ENCODE results near the gene CDC14B. TPM values are rescaled to one million over a fixed set of nuclear protein-coding genes. Genes with fewer than 3 reads are reported as not detected.

Gene CDC14B
- total and polyA plus RNA-seq, 2 donors (not counting 1 experiment from before 2014, with no cell fraction given): 2.8 to 8.5 TPM

DNA sequence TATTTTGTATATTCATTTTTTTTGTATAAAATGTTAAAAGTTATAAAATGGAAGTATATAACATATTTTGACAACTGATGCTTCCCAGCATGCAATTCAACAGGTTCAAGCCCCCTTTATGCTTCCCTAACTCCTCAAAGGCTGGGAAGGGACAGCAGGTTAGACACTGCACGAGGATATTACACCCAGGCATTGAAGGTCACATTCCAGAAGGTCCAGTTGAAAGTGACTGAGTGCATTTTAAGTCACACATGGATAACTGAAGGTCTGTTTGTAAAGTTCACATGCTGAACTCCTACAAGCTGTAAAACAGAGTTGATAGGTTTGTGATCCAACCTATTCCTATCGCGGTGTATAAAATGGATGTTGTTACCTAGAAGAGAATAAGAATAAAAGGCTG lies 21.9 kb upstream of the CDC14B start:
- intact Hi-C loops (cut with micrococcal nuclease): no loop called here
- no peaks in the 10 kb centered on the region for H3K27me3 ChIP-seq (replicated peaks in 1 of 4; ENCODE audit: control extremely low read depth in 1 of 4, control insufficient read depth in 3 of 4, insufficient read depth in 4 of 4, low read length in 3 of 4)

DNA sequence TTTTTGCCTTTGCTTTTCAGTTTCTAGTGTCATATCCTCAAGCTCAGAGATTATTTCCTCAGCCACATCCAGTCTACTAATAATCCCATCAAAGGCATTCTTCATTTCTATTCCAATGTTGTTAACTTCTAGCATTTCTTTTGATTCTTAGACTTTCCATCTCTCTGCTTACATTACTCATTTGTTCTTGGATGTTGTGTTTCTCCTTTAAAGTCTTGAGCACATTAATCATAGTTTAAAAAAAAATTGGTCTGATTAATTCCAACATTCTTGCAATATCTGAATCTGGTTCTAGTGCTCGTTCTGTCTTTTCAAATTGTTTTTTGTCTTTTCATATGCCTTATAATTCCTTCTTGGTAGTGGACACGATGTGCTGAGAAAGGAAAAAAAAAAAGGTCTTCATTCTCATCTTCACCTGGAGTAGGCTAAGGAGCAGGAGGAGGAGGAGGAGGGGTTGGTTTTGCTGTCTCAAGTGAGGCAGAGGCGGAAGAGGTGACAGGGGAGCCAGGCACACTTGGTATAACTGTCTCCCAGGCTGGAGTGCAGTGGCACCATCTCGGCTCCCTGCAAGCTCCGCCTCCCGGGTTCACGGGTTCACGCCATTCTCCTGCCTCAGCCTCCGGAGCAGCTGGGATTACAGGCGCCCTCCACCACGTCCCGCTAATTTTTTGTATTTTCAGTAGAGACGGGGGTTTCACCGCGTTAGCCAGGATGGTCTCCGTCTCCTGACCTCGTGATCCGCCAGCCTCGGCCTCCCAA lies 19.1 kb upstream of the CDC14B start:
- Histone ChIP-seq H3K36me3 (replicated peaks in 1 of 2; ENCODE audit: control extremely low read depth in 1 of 2, control insufficient read depth in 1 of 2, extremely low read depth in 1 of 2, insufficient read depth in 2 of 2, low read length in 1 of 2) (peaks cover 0 to 9% of the 10 kb centered on the region in 2 experiments), H2AFZ (ENCODE audit: insufficient read depth, low read depth, low read length, poor library complexity, severe bottlenecking) (no peak overlapping the region), H3K9me3 (ENCODE audit: control extremely low read depth in 1 of 3, control insufficient read depth in 2 of 3, insufficient read depth in 1 of 3, low read length in 2 of 3) (no peaks in the 10 kb centered on the region), H3K27ac (ENCODE audit: low read length in 2 of 2) (no peak overlapping the region), H3K4me1 (ENCODE audit: control insufficient read depth in 2 of 2, insufficient read depth in 2 of 2, low read length in 2 of 2) (no peaks in the 10 kb centered on the region), H3K4me3 (ENCODE audit: control extremely low read depth in 1 of 5, extremely low read depth in 1 of 5, insufficient read depth in 1 of 5, low read depth in 2 of 5, low read length in 4 of 5) (no peak overlapping the region), H3K27me3 (replicated peaks in 1 of 4; ENCODE audit: control extremely low read depth in 1 of 4, control insufficient read depth in 3 of 4, insufficient read depth in 4 of 4, low read length in 3 of 4) (no peaks in the 10 kb centered on the region), H3K9ac (ENCODE audit: low read length) (no peak overlapping the region), H3K79me2 (ENCODE audit: control insufficient read depth, insufficient read depth, low read length) (no peaks in the 10 kb centered on the region), H3K4me2 (replicated peaks; ENCODE audit: low read depth, low read length, poor library complexity, severe bottlenecking) (no peak overlapping the region), H4K20me1 (ENCODE audit: control insufficient read depth, insufficient read depth, low read length, poor library complexity, severe bottlenecking) (no peaks in the 10 kb centered on the region)
- DNase-seq: no peak
- ATAC-seq (ENCODE audit: low read depth): no peak
- TF ChIP-seq, protein P1, sequence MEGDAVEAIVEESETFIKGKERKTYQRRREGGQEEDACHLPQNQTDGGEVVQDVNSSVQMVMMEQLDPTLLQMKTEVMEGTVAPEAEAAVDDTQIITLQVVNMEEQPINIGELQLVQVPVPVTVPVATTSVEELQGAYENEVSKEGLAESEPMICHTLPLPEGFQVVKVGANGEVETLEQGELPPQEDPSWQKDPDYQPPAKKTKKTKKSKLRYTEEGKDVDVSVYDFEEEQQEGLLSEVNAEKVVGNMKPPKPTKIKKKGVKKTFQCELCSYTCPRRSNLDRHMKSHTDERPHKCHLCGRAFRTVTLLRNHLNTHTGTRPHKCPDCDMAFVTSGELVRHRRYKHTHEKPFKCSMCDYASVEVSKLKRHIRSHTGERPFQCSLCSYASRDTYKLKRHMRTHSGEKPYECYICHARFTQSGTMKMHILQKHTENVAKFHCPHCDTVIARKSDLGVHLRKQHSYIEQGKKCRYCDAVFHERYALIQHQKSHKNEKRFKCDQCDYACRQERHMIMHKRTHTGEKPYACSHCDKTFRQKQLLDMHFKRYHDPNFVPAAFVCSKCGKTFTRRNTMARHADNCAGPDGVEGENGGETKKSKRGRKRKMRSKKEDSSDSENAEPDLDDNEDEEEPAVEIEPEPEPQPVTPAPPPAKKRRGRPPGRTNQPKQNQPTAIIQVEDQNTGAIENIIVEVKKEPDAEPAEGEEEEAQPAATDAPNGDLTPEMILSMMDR (IDR thresholded peaks at IDR 0.05): no peak
- TF ChIP-seq EZH2 (IDR thresholded peaks at IDR 0.05; ENCODE audit: borderline replicate concordance, insufficient read depth, low read depth, low read length, poor library complexity, severe bottlenecking): no peak
- peaks cover 10% of the 10 kb centered on the region for H3K27me3 Mint-ChIP-seq
- no peak overlapping the region for H3K4me3 Mint-ChIP-seq
- H3K9me3 Mint-ChIP-seq (ENCODE audit: insufficient read depth): no peaks in the 10 kb centered on the region
- H3K4me1 Mint-ChIP-seq: no peaks in the 10 kb centered on the region
- intact Hi-C loops (cut with micrococcal nuclease): no loop called here
- over 99% methylated on average over 13 of the region's 19 CpGs for WGBS (ENCODE audit: insufficient coverage)
- CTCF ChIA-PET: no interaction called here
- POLR2A ChIA-PET: no interaction called here
- H3K27ac Mint-ChIP-seq: no peak overlapping the region

More for the DNA sequence above, 21.9 kb upstream of the CDC14B start:
- ATAC-seq (ENCODE audit: low read depth) (no peak), DNase-seq (no peak)
- H3K4me3 Mint-ChIP-seq: no peak overlapping the region
- Histone ChIP-seq H3K4me3 (ENCODE audit: control extremely low read depth in 1 of 5, extremely low read depth in 1 of 5, insufficient read depth in 1 of 5, low read depth in 2 of 5, low read length in 4 of 5) (no peak overlapping the region), H3K36me3 (replicated peaks in 1 of 2; ENCODE audit: control extremely low read depth in 1 of 2, control insufficient read depth in 1 of 2, extremely low read depth in 1 of 2, insufficient read depth in 2 of 2, low read length in 1 of 2) (peaks cover 0 to 18% of the 10 kb centered on the region in 2 experiments), H3K4me1 (ENCODE audit: control insufficient read depth in 2 of 2, insufficient read depth in 2 of 2, low read length in 2 of 2) (peaks cover 0 to 3% of the 10 kb centered on the region in 2 donors), H4K20me1 (ENCODE audit: control insufficient read depth, insufficient read depth, low read length, poor library complexity, severe bottlenecking) (no peaks in the 10 kb centered on the region), H3K27ac (ENCODE audit: low read length in 2 of 2) (no peak overlapping the region), H3K9me3 (ENCODE audit: control extremely low read depth in 1 of 3, control insufficient read depth in 2 of 3, insufficient read depth in 1 of 3, low read length in 2 of 3) (no peaks in the 10 kb centered on the region), H2AFZ (ENCODE audit: insufficient read depth, low read depth, low read length, poor library complexity, severe bottlenecking) (no peak overlapping the region), H3K4me2 (replicated peaks; ENCODE audit: low read depth, low read length, poor library complexity, severe bottlenecking) (no peak overlapping the region), H3K79me2 (ENCODE audit: control insufficient read depth, insufficient read depth, low read length) (no peaks in the 10 kb centered on the region), H3K9ac (ENCODE audit: low read length) (no peak overlapping the region)
- H3K4me1 Mint-ChIP-seq: peaks cover 3% of the 10 kb centered on the region
- ChIA-PET CTCF (no interaction called here), POLR2A (interaction anchor here (0.5 to 0.8 kb wide), 2 partner anchors 11 to 274 kb away, joined by 3 to 8 read pairs; no protein-coding TSS in a partner anchor)
- WGBS (ENCODE audit: insufficient coverage): no CpG with 5 or more reads among the region's 3 CpGs
- peaks cover 3% of the 10 kb centered on the region for H3K27me3 Mint-ChIP-seq
- no peak for TF ChIP-seq EZH2 (IDR thresholded peaks at IDR 0.05; ENCODE audit: borderline replicate concordance, insufficient read depth, low read depth, low read length, poor library complexity, severe bottlenecking)
- TF ChIP-seq, protein P1 (IDR thresholded peaks at IDR 0.05): no peak
- no peaks in the 10 kb centered on the region for H3K9me3 Mint-ChIP-seq (ENCODE audit: insufficient read depth)
- no peak overlapping the region for H3K27ac Mint-ChIP-seq

All from B cell (primary cell).